Fibroblast of skin of left quadriceps (primary cell): ENCODE measurements around the gene ARHGEF25.

Experiments
- DNase-seq, 2 experiments: peaks; one replicate each; pipeline ENCODE4 v3.0.0-alpha.2; 2013; ENCODE audit warnings: low read depth in 2 of 2

The ARHGEF25 gene

DNA sequence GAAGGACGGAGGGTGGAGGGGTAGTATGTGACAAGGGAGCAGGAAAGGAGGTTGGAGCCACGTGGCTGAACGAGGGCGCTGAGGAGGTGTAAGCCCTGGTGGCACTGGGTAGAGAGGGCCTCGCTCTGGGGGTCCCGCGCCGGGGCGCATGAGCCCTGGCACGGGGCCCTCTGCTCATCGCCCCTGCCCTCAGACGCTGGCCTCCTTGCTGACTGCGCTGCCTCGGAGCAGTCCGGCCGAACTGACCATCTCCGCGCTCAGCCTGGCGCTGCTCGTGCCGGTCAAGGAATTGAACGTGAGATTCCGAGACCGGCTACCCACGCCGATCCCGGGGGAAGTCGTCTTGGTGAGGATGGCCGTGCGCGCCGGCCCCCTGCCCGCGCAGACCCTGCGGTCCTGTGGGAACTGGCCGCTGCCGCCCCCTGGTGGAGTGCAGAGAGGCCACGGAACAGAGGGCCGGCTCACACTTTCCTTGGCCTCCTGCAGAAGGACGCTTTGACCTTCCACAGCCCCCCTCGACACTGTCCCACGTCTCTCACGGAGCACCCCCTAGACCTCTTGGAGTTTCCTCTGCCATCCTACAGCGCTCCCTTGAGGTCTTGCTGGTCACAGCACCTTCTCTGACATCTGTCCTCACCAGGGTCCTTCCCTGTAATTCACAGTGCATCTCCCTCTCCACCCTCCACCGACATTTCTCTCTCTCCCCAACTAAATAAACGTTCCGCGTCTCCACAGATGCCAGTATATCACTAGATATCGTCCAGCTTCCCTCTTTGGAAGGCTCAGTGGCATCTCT lies 10.5 kb downstream of the ARHGEF25 start:
- no peak for DNase-seq

DNA sequence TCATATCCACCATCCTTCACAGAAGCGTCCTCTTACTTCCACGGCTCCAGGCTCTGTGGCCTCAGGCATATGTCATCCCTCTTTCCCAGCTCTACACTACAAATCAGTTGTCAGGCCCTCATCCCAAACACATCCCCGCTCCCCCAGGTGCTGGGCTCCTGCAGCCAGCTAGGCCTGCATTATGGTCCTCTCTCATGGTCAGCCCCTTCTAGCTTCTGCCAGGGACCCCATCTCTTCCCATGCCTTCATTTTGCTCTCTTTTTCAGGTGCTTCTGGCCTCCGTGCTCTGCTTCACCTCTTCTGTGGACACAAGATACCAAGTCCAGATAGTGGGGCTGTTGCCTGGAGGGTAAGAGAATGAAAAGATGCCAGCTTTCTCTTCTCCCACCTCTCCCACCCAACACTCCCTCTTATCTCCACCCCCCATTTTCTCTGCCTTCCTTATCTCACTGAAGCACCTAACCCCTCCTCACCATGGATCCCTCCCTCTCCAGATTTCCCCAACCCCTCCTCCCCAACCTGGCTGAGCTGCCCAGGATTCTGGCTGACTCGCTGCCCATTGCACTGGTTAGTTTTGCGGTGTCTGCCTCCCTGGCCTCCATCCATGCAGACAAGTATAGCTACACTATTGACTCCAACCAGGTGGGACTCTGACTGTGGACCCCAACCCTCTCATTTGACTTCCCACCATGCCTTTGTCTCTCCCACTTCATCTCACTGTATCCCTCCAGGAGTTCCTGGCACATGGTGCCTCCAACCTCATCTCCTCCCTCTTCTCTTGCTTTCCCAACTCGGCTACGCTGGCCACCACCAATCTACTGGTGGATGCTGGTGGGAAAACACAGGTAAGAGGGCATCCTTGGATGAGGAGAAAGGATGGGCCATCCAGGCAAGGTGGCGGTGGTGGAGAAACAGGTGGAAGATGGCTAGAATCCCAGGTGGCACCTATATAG lies 11.3 kb downstream of the ARHGEF25 start:
- DNase-seq: no peak

DNA sequence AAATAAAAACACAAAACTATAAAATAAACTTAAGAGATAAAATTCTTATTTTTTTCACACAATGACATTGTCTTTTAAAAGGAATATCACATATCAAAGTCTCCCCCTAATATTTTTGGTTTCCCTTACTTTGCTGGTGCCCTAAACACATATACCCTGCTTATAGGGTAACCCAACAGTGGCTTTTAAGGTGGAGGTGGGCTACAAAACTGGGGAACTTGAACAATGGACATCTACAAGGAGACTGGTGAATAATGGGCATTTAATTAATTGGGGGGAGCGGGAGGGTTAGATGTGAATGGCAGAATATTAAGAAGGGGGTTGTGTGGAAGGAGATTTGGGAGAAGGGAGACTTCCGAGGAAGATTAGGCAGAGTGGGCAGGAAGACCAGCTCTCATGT lies 12.2 kb downstream of the ARHGEF25 start:
- DNase-seq: no peak

DNA sequence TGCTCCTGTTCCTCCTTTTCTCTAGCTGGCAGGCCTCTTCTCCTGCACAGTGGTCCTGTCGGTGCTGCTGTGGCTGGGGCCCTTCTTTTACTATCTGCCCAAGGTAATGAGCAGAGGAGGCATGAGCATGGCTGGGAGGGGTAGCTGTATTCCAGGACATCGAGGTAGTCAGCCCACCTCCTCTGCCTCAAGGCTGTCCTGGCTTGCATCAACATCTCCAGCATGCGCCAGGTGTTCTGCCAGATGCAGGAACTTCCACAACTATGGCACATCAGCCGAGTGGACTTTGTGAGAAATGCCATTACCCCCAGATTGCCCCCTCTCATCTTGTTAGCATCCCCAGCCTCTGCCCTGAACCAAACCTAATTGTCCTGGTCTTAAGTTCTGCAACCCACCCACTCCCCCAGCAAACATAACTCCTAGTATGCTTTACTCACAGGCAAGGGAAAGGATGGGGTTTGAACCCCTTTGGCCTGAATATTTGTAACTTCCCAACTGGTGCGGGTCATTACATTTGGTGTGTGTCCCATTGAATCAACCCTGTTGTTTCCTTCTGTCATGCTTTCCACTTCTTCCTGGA lies 12.7 kb downstream of the ARHGEF25 start:
- DNase-seq: no peak

DNA sequence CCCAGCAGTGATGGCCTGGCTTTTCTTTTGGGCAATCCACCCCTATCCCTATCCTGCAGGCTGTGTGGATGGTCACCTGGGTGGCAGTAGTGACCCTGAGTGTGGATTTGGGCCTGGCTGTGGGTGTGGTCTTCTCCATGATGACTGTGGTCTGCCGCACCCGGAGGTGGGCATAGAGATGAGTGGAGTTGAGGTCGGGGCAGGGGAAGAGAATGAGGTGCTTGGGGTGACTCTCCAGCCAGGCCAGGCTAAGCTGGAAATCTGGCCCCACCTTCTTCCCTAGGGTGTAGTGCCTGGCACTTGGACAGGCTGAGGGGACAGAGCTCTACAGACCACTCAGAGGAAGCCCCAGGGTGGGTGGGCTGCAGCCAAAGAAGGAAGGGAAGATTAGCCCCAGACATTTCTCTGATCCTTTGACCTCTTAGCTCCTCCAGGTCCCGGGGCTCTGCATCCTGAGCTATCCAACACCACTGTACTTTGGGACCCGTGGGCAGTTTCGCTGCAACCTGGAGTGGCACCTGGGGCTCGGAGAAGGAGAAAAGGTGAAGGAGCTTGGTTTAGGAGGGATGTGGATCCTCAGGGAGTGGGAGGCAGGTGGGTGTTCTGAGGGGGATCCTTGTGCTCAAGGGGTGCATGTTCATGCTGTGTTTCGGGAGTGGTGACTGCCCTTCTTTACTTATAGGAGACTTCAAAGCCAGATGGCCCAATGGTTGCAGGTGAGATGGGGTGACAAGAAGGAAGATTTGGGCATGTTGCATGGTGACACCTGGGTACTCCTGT lies 13.4 kb downstream of the ARHGEF25 start:
- no peak for DNase-seq

DNA sequence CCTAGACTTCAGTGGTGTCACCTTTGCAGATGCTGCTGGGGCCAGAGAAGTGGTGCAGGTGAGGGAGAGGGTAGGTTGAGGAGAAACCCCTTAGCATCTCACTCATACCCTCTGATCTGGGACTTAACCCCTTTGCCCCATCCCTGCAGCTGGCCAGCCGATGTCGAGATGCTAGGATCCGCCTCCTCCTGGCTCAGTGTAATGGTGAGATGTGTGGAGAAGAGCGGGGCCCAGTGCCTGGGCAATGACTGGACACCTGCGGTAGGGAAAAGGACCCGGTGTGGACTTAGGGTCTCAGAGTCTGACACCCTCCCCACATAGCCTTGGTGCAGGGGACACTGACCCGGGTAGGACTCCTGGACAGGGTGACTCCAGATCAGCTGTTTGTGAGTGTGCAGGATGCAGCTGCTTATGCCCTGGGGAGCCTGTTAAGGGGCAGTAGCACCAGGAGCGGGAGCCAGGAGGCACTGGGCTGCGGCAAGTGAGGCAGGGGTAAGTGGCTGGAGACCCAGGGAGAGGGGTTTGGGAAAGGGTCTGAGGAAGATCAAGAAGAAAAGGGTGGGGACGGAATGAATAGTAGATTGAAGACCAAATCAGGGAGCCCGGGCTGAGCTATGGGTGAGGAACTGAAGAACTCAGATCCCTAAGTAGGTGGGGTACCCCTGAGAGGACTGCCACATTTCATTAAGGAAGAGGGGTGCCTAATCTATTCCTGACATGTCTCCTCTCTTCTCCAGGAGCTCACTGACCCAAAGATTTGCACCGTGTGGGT lies 14.2 kb downstream of the ARHGEF25 start:
- no peak for DNase-seq

DNA sequence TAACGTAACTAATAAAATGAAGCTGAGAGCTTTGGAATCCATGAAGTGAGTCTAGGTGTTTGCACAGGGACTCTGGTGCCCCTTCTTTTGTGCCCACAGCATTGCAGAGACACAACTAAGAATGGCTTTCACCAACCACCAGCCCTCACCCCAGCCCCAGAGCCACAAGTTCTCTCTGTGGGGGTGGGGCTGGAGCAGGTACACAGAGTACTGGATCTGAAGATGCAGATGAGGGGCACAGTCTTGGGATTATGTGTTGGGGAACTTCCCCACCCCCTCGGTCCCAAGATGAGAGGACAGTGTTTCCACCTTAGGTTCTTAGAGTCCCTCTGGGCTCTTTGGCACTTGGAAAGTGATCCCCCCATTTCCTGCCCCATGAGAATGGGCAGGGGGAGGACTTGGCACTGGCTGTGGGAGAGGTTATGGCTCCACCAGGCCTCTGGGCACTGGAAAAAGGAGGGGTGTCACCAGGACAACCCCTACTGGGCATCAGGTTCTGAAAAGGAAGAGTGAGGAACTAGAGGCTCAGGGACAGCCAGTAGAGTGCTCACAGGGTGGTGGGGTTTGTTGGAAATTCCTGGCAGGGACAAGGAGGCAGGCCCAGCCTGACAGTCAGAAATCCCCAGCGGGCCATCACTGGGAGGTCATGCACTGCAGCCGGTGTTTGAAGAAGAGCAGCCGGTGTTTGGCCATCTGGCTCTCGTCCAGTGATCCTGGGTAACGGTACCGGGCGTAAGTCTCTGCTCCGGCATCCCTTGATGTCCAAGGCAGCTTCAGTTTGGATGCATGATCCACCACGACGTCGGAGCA lies 15.1 kb downstream of the ARHGEF25 start:
- DNase-seq: no peak

DNA sequence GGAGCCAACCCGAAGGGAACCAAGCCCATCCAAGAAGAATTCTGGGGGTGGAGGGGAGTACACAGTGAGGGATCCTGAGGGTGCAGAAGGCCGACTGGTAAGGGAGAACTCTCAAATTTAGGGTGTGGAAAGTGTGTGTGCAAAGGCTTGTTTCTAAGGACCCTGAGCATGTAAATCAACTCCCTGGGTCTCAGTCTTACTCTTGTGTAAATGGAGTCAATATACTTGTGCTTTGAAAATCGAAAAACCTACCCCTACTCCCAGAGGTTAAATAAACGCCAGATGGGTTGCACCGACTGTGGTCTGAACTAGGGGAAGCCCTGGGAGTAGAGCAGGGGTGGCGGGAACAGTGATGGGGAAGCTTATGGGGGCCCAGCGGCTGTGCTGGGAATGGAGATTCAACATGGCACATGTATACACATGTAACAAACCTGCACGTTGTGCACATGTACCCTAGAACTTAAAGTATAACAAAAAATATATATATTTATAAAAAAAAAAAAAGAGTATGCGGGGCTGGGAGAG lies 15.7 kb downstream of the ARHGEF25 start:
- no peak for DNase-seq

DNA sequence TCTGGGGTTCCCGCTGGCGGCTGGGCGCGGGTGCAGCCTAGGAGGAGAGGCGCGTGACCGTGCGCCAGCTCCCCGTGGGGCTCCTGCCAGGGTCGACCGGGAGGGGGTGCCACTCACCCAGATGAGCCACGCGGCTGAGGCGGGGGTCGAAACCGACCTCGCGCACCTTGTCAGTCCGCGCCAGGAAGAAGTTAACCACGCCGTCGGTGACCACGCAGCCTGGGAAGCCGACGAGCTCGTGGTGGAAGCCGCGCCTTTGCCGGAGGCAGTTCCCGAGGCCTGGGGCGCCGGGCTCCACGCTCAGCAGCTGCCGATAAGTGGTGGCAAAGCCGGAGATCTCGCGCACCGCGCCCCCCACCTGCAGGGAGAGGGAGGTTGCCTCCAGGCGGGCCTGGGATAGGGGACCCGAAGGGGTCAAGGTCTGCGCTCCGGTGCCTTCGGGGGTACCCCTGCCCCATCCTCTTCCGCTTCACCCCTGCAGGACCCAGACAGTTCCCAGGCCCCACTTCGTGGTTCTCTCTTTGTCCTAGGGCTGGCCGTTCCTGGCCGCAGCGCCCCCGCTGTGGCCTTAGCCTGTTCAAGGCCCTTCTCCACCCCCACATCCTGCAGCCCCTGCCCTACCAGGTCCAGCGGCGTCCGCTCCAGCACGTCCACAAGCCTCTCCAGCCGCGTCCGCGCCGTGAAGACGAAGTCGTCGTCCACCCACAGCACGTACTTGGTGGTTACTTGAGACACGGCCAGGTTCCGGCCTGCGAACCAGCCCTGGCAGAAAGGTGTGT lies 16.5 kb downstream of the ARHGEF25 start:
- no peak for DNase-seq

DNA sequence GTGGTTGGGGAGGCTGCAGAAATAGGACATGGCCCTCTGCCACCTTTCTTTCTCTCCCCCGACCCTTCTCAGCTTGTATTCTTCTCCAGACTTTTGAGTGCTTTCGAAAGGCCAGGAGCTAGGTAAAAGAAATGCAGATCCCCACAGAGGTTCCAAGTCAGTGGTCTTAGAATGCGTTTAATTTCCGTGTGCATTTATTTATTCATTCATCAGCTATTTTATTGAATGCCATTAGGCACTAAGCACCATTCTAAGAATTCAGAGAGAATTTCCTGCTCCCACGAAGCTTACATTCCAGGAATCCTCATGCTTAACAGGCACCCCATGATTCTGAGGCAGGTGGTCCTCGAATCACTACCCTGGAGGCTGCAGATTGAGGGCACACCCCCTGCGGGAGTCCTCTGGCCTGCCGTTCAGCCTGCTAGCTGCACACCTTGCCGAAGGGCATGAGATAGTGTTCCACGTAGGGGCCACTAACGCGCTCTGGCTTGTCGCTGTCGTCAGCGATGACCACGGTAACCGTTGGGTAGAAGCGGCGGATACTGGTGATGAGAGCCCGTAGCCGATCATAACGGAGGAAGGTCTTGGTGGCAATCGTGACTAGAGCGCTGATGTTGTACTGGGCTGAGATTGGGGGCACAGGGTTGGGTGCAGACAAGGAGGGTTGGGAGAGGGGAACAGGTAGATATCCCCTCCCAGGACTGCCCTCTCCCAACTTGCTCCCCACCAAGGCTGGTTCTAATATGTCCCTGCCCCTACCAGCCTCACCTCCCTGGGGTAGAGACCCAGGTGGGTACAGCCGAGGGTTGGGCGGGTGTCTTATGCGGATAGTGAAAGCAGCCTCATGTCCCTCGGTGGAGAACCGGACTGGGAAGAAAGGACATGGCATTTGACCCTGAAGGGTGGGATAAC lies 17.3 kb downstream of the ARHGEF25 start:
- DNase-seq: no peak

DNA sequence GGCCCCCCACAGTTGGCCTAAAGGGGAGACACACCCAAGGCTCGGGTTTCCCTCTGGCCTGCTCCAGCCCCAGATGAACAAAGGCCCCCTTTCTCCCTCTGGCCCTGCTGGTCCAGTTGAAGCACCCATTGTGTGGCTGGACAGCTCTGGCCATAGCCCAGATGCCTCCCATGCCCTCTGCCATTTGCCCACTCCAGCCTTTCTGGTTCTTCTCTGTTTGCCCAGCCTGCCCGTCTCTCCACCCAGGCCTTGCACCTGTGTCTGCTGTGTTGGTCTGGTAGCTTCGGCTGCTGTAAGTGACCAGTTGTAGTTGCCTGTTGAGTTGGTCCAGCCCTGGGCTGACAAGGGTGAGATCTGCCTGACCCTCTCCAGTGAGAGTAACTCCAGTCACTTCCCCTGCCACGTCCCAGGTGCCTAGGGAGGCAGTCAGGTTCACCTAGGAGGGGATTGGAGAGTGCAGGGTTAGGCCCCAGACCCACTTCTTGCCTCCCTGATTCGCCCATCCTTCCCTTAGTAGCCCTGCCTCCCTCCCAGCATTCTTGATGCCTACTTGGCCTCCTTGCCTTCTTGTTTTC lies 18.7 kb downstream of the ARHGEF25 start:
- DNase-seq: no peak

DNA sequence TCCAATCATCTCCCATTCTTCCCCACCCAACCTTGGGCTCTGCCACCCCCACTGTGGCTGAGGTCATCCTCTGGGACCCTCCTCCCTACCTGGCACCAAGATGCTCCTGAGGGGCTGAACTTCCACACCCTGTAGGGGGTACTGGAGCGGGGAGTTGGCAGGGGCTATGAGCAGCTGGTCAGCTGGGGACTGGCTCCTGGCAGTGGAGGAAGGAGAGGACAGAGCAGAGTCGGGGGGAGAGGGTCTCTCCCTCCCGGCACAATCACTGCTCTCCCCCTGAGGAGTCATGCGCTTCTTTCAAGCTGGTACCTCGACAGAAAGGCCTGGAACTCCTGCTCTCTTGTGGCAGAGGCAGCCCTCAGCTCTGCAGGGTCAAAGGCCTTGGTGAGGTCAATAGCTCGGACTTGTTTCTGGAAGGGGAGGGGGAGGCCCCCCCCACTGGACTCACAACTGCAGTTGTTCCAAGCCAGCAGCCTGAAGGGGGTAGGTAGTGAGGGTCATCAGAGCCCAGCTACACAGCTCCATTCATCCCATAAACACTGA lies 19.7 kb downstream of the ARHGEF25 start:
- DNase-seq: no peak

DNA sequence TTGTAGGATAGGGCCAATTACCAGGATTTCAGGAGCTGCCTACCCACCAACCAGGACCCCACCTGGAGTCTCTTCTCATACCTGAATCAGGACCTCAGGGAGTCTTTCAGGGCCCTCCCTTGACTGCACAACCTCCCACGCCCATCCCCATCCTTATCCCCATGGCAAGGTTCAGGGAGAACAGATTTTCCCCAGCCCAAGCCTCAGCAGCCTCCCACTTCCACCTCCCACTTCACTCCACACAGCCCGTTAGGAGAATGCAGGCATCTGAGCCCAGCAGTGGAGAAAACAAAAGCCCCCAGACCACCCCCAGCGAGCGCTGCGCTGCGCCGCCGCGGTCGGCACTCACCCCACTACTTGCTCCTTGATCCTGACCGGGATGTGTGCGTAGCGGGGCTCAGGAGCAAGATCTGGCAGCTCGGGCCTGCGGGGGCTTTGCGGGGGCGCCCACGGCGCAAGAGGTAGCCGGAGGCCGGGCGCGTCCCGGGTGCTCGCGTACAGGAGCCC lies 20.4 kb downstream of the ARHGEF25 start:
- no peak for DNase-seq

DNA sequence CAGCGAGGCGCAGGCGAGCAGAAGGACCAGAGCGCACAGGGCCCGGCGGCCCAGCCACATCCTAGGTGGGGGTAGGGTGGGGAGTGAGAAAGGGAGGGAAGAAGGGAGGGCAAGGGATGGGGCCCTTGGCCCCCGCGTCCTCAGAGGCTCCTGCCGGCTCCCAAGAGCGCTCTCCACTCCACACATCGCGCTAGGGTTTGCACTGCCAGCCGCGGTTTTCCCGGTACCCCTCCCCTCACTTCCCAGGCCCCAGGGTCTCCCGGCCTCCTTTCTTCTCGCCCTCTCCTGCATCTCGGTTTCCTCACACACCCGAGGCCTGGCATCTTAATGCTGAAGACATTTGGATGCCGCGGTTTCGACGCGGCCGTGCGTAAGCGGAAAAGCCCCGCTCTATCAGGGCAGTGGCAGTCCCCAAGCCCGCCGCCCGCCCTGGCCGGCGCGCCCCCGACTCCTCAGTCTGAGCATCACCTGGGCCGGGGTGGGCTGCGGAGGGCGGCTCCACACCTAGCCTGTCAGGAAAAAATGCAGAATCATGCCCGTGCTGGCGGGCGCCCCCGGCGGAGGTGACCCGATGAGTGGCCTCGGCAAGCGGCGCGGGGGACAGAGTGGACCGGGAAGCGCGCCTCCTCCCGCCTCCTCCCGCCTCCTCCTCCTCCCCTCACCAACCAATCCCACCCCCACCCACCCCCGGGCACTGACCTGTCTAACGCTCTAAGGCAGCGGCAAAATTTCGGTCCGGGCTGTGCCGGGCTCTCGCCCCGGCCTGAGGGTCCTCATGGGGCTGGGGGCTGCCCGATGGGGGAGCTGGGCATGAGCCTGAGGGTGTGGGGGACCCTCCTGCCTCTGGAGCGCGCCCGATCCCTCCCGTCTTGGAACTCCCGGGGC lies 21.1 kb downstream of the ARHGEF25 start:
- DNase-seq: no peak

DNA sequence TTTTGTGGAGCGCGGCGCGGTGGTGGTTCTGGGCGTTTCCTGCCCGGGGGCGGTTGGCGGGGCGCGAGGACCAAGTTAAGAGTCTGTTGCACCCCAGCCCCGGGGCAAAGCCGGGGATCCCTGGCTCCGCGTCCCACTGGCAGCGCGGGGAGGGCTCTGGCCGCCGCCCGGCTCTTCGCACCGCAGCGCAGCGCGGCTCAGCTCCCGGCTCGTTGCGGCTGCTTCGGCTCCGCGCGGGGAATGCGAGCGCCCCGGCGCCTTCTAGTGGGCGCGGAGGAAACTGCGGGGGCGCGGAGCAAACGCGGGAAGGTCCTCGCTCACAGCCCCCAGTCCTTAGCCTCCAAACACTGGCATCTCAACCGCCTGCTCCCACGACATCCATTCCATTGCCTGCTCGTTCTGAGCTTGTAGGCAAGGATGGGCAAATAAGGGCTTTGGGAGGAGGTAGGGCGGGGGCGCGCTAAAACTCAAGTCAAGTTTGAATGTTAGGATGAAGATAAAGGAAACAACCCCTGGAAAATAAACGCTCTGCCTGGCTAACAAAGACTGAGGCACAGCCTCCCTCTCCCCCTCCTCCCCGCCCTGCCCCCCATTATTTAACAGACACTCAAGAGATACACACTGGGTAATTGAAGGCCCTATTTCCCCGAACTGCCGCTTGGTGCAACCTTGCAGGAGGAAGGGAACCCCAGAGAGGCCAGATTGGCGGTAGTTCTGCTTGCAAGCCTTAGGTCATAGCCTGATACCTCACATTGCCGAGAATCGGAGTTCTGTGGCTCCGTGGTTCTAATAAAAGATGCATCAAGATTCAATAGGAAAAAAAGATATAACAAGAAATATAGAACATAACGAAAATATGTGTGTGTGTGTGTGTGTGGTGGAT lies 22.0 kb downstream of the ARHGEF25 start, which contains the start of gene B4GALNT1:
TSS of gene B4GALNT1 (minus strand) at position 244 of the 883 bp plus-strand sequence. CDS start 1,069 bp downstream, outside the sequence.
- peak in 1 of 2 experiments; percentile 21 for DNase-seq
